ENCODE data around the gene FAIM.

The FAIM gene

DNA sequence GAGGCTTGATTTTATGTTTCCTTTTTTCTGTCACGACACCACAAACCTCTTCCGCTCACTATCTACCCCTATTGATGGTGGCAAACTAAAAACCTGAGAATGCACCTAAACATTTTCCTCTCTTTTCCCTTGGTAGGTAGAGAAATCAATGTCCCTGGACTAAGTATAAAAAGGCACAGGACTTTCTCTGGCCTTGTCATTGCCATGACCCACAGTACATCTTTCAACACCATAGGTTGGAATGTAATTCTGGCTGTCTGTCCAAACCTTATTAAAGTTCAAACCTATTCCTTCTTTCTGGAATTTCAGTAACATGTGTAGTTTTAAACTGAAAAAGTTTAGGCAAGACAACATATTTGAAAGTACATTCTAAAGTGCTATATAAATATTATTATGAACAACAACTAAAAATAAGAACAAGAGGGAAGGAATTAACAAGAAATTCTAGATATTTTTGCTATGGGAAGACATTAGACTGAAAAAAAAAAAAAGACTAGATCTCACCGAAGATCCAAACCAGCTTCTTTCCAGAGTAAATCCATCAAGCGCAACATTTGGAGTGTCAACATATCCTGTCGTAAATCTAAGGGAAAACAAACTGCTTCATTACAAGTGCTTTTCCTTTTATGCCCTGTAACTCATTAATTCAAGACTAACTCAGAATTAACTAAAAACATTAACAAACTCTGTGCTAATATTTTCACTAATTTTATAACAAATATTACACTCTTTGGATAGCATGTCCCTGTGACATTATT, 73.1 kb downstream of the FAIM start:
- DNase-seq: no peak

GRCh38 chr3:138682648-138683047, 74.1 kb downstream of the FAIM start:
- DNase-seq: no peak

All from T-helper 1 cell (primary cell).